ENCODE measurements around the gene CRIP3. TPM values are rescaled to one million over a fixed set of nuclear protein-coding genes. Genes with fewer than 3 reads are reported as not detected.

CRIP3 gene
- total and polyA plus RNA-seq, 2 of the 13 experiments (the other 11 are each of a cell fraction or from before 2014, with no cell fraction given), result 6.3 to 9.3 TPM

GRCh38 chr6:43271944-43272343, 36.7 kb downstream of the CRIP3 start:
- H3K4me1 ChIP-seq (ENCODE audit: insufficient read depth, low read length), result peaks cover 96% of the 10 kb centered on the region
- POLR2A ChIA-PET, result interaction anchor here (3.2 to 20.0 kb wide), 3 partner anchors 8 to 26 kb away, joined by 13 to 314 read pairs (median 131); partner anchors contain the start of gene SLC22A7

More at GRCh38 chr6:43271944-43272343, 36.7 kb downstream of the CRIP3 start:
- FAIRE-seq (no peak), ATAC-seq (no peak), DNase-seq (ENCODE audit: low spot score) (no peak)
- intact Hi-C loops (cut with micrococcal nuclease; ENCODE audit: unreplicated experiment) (no loop called here), in situ Hi-C loops (cut with HindIII; ENCODE audit: extremely low pct_ligation_motif_present, low pct_unique_long_range_greater_than_20kb) (no loop called here)
- H3K4me2 ChIP-seq (ENCODE audit: low read depth, low read length), result no peak overlapping the region
- H3K36me3 ChIP-seq (replicated peaks in 1 of 2; ENCODE audit: control insufficient read depth in 1 of 2, insufficient read depth in 2 of 2, low read length in 2 of 2), result no peaks in the 10 kb centered on the region
- peaks cover 7% of the 10 kb centered on the region for H3K79me2 ChIP-seq (ENCODE audit: insufficient read depth, low read length)
- TF ChIP-seq ATF2 (CRISPR knock-in tag; IDR thresholded peaks at IDR 0.05) (no peak), LBX2 (CRISPR knock-in tag; IDR thresholded peaks at IDR 0.05; ENCODE audit: borderline replicate concordance) (0 out of 2 replicates have a peak, but pooled peaks have one; percentile 45), POGZ (CRISPR knock-in tag; IDR thresholded peaks at IDR 0.05) (0 out of 2 replicates have a peak, but pooled peaks have one; percentile 20), FOXO4 (CRISPR knock-in tag; conservative IDR thresholded peaks at IDR 0.05) (0 out of 2 replicates have a peak, but pooled peaks have one; percentile 66), ZNF333 (CRISPR knock-in tag; IDR thresholded peaks at IDR 0.05; ENCODE audit: borderline replicate concordance) (0 out of 2 replicates have a peak, but pooled peaks have one; percentile 56)
- H3K9ac ChIP-seq (ENCODE audit: insufficient read depth, low read depth, low read length), result no peak overlapping the region
- H3K27me3 ChIP-seq (ENCODE audit: control insufficient read depth in 1 of 2, insufficient read depth in 2 of 2, low read length in 2 of 2), result no peaks in the 10 kb centered on the region
- H3K27ac ChIP-seq (ENCODE audit: extremely low read length, insufficient read depth, low read length), result peak overlapping the region; percentile 94
- no peaks in the 10 kb centered on the region for H3K9me3 ChIP-seq (ENCODE audit: low read length)
- no TSS peak for BruUV-seq (replicated peaks)
- no peak overlapping the region for H2AFZ ChIP-seq (ENCODE audit: low read length)
- H4K20me1 ChIP-seq (ENCODE audit: insufficient read depth, low read length), result no peaks in the 10 kb centered on the region
- CTCF ChIA-PET (ENCODE audit: low intra/inter-chr PET ratio, low total read pairs), result no interaction called here
- no peak overlapping the region for H3K4me3 ChIP-seq (replicated peaks in 1 of 3; ENCODE audit: insufficient read depth in 1 of 3, low read depth in 2 of 3, low read length in 3 of 3)
